ENCODE data around the gene SPATS2L.
A peak's percentile ranks its signal among the peaks of the same experiment; 100 is the strongest.

The SPATS2L gene

DNA sequence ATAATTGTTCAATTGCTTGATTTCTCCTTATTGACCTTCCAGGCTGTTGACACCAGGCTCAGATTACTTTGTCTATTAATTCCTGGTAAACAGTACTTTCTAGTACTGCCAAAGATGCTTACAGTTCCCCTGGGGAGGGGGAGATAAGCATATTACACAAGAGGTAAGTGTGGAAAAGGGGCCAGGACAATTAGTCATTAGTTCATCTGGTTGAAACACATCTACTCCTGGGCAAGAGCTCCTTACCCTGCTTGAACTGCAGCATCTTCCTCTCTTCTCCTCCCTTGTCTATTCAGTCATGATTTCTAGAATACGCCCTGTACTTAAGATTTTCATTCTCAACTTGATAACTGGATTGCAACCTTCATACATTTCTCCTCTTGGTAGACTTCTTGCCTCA lies 10.4 kb upstream of the SPATS2L start:
- no peak for DNase-seq (ENCODE audit: low read depth in 2 of 3, low spot score in 2 of 3)

DNA sequence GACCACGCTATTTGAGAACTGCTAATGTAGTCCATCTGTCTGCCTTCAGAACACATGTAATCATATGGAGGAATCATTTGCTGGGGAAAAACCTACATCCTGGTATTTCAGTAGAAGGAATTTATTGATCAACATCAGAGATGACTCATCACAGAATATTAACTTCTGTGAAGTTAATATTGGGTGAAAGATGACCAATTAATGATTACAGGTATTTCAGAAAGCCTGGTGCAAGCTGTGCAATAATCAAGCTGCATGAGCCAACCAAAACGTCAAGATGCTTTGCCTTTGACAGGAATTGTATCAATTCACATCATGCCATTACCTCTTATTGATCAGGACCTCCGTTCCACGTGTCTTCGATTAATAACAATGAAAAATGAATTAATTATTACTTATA lies 9.4 kb upstream of the SPATS2L start:
- no peak for DNase-seq (ENCODE audit: low read depth in 2 of 3, low spot score in 2 of 3)

- DNase-seq (ENCODE audit: low read depth in 2 of 3, low spot score in 2 of 3): no peak
Measured at GRCh38 chr2:200297989-200298388, 8.5 kb upstream of the SPATS2L start.

- DNase-seq (ENCODE audit: low read depth in 2 of 3, low spot score in 2 of 3): no peak
Measured at GRCh38 chr2:200298816-200299215, 7.7 kb upstream of the SPATS2L start.

DNA sequence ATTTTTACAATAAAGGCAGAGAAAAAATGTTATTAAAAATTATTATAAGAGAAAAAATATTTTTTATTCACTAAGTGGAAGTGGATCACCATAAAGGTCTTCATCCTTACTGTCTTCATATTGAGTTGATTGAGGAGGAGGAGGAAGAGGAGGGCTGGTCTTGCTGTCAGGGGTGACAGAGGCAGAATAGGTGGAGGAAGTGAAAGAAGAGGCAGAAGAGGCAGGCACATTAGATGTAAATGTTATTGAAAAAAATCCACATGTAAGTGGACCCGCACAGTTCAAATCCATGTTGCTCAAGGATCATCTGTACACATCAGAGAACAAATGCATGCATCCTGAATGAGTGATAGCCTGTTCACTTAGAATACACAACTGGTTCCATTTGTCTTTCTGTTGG lies 6.4 kb upstream of the SPATS2L start:
- no peak for DNase-seq (ENCODE audit: low read depth in 2 of 3, low spot score in 2 of 3)

GRCh38 chr2:200300638-200301314 lies 5.7 kb upstream of the SPATS2L start:
- no peak for DNase-seq (ENCODE audit: low read depth in 2 of 3, low spot score in 2 of 3)

DNA sequence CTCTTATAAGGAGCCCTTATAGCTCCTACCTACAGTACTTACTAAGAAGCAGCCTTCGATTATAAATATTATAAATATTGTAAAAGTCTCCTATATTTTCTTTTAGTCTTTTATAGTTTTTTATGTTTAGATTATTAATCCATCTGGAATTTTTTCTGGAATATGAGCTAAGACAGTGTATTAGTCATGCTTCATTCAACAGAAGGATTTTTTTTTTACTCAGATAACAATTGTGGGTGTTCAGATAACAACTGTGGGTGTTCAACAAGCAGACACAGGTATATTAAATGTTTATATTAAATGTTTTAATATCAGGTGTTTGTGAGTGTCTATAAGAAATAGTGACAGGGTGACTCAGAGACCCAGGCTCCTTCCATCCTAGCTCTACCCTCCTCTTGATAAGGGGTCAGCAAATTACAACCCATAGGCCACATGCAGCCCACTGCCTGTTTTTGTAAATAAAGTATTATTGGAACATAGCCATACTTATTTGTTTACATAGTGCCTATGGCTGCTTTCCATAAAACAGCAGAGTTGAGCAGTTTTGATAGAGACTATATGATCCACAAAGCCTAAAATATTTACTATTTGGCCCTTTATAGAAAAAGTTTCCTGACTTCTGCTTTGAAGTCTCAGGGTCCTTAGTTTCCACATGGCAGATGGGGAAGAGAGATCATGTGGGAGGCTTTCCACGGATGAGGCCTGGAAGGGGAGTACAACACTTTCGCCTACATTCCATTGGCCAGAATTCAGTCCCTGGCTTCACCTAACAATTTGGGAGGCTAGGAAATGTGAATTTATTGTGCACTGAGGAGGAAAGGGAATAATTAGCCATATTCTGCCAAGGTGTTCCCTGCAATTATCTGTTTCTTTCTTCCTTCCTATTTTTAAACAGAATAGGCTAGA lies 4.3 kb upstream of the SPATS2L start:
- DNase-seq (ENCODE audit: low read depth in 2 of 3, low spot score in 2 of 3): no peak

- DNase-seq (ENCODE audit: low read depth in 2 of 3, low spot score in 2 of 3): no peak
Measured at GRCh38 chr2:200302940-200303727, 3.4 kb upstream of the SPATS2L start.

GRCh38 chr2:200305797-200306195 lies 697 bp upstream of the SPATS2L start:
- DNase-seq (ENCODE audit: low read depth in 2 of 3, low spot score in 2 of 3): no peak

DNA sequence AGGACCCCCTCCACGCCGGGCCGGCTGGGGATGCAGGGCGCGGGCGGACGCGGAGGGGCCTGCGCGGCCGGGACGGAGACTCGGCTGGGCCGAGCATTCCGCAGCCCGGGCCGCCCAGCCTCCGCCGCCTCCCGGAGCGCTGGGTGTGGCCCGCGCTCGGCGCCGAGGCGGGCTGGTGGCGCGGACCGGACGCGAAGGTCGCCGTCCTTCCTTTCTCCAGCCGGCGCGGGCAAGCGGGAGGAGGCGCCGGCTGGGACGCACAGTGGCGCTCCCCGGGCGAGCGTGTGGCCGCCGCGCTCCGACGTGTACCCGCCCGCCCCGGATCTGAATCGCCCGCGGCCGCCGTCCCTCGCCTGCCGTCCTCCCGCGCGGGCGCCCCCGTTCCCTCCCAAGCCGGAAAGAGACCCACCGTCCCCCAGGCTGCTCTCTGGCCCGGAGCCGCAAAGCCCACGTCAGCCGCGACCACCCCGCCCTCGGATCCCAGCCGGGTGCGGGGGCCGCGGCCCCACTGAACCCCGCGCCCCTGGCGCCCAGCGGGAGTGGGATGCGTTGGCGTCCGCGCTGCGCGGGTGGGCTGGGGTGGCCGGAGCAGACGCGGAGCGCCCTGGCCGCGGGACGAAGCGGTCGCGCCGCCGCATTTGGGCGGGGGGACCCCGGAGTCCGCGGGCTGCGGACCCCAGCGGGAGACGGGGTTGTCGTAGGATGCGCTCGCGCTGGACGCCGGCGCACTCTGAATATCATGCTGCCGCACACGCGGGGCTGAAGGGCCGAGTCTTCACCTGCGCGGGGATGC lies 634 bp downstream of the SPATS2L start:
- DNase-seq (ENCODE audit: low read depth in 2 of 3, low spot score in 2 of 3): peak in 1 of 3 experiments; percentile 8

DNA sequence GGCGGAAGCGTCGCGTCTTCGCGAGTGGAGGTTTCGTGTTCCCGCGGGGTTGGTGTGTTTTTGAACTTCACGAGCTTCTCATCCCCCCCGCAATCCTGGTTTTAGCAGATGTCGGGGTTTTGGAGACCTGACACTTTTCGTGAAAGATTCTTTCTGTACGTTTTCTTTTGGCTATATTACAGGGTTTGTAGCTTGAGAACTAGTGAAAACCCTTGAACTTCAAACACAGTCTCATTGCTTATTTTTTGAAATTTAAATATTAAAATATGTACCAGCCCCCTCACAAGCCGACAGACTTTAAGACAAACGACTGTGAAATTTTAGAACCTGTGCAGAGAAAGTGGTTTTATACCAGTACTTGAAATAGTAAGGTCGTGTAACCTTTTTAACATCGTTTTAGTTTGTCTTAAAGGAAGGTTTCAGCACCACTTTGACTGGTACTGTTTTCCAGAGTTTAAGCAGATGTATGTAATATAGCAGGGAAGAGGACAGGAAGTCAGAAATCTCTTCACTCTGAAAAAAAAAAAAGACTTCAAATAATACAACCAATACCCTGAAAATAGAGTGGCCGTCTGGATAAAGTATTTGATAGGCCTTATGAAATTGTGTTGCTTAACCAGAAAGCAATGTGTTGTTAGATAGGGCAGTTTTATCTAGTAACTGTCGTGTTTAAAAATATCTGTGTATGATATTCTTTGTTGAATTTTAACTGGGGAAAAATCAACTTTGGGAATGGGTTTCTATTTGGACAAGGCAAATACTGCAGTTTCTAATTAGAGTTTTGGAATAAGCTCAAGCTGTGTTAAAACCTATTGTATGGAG lies 1.4 kb downstream of the SPATS2L start:
- no peak for DNase-seq (ENCODE audit: low read depth in 2 of 3, low spot score in 2 of 3)

GRCh38 chr2:200308546-200309295 lies 2.2 kb downstream of the SPATS2L start:
- DNase-seq (ENCODE audit: low read depth in 2 of 3, low spot score in 2 of 3): no peak

DNA sequence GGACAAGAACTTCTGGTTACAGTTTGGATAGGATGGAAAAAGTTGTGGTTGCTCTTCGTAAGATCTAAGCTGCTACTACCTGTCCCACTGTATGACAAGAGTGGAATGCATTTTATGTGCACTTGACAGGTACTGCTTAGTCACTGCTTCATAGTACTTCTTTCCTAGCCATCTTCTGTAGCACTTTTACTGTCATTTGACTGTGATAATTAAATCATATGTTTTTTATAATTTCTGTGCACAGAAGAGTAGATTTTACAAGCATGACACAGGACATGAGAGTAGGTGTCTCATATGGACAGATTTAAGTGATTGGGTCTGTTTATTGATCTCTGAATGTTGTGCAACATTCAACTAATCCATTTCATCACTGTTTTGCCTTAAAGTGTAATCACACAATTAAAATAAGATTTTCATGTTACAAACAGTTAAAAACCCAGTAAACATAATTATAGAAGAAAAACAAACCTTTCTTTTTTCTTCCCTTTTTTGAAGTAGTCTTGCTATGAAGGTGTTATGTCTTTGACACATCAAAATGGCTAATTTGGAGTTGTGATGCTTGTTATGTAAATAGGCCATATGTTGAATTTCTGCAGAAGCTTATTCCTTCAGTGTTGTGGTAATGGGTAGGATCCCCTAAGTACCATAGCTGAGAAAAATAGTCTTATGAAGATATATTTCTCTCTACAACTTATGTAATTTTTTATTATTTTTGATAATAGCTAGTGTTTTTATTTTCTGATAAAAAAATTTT lies 3.0 kb downstream of the SPATS2L start:
- no peak for DNase-seq (ENCODE audit: low read depth in 2 of 3, low spot score in 2 of 3)

- DNase-seq (ENCODE audit: low read depth in 2 of 3, low spot score in 2 of 3): no peak
Measured at GRCh38 chr2:200310545-200310971, 4.1 kb downstream of the SPATS2L start.

DNA sequence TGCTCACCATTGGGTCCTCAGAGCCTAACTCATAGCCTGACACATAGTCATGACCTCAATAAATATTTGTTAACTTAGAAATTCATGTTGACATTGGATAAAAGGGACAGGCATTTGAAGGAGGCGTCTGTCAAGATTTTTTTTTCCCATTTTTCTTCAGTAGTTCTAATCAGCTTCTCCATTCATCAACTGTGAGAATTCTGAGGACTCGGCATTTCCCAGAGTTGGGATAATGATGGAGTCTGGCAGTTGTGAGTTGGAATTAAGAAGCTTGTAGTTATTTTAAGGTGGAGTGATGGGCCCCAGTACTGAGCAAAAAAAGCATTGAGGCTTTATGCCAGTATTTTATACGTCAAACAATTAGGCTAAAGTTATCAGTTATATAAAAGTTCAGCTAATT lies 4.6 kb downstream of the SPATS2L start:
- no peak for DNase-seq (ENCODE audit: low read depth in 2 of 3, low spot score in 2 of 3)

- DNase-seq (ENCODE audit: low read depth in 2 of 3, low spot score in 2 of 3): no peak
Measured at GRCh38 chr2:200314976-200315567, 8.6 kb downstream of the SPATS2L start.

DNA sequence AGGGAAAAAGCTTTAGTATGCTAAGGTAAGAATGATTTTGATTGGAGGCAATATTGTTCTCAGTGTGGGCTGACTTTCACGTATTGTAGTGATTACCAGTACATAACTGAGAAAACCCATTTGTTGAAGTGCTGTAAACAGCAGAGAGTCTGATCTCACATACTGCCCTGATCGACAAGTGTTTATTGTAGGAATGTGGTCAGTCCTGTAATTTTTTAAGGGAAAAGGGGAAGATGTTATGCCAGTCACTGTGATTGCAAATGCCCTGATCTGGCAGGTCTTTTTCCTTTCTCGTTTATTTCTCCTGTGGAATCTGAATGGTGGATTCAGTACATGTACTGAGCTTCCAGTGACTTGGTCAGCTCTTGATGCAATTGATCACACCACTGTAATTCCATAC lies 11.5 kb downstream of the SPATS2L start:
- no peak for DNase-seq (ENCODE audit: low read depth in 2 of 3, low spot score in 2 of 3)

DNA sequence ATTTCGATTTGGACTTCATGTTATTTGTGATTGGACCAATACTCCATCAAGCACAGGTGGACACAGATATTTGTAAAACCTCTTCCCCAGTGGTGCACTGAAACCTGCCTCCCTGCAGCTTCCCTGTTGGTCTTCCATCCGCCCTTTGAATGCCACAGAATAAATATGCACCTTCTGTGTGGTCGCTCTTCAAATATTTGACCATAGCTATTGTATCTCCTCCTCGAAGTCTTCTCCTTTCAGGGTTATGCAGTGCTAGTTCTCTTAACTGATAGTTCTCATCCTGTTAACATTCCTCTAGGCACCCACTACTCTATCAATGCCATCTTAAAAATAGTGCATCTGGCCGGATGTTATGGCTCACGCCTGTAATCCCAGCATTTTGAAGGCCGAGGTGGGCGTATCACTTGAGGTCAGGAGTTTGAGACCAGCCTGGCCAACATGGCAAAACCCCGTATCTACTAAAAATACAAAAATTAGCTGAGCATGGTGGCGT lies 12.5 kb downstream of the SPATS2L start:
- no peak for DNase-seq (ENCODE audit: low read depth in 2 of 3, low spot score in 2 of 3)
